GM12891 (cell line): ENCODE data around the gene HSPA13. TPM values are rescaled to one million over a fixed set of nuclear protein-coding genes. Genes with fewer than 3 reads are reported as not detected.
A peak's percentile ranks its signal among the peaks of the same experiment; 100 is the strongest.

ENCODE experiments used
- DNase-seq: peaks from one replicate; pipeline ENCODE4 v3.0.0; 2011; ENCODE audit warnings: low spot score; ENCODE audit not compliant: insufficient read length
- FAIRE-seq: peaks from 2 replicates; lab custom pipeline; 2011; peaks lifted over from hg19 to GRCh38; lab: Jason Lieb, UNC
- PAX5 ChIP-seq: IDR thresholded peaks from 2 replicates; pipeline ENCODE4 v1.6.1; 2011; ENCODE audit warnings: low read length, moderate library complexity, mild to moderate bottlenecking; ENCODE audit not compliant: insufficient read depth, severe bottlenecking
- POLR2A ChIP-seq: IDR thresholded peaks from 2 replicates; pipeline ENCODE4 v1.6.1; 2011; ENCODE audit warnings: low read depth, low read length, control low read depth
- POLR2AphosphoS5 ChIP-seq: IDR thresholded peaks from 2 replicates; pipeline ENCODE4 v1.6.1; 2011; ENCODE audit warnings: low read depth, low read length, control low read depth
- POU2F2 ChIP-seq: IDR thresholded peaks from 2 replicates; pipeline ENCODE4 v1.6.1; 2011; ENCODE audit warnings: low read depth, mild to moderate bottlenecking, control low read depth, low read length, moderate library complexity
- SPI1 ChIP-seq: IDR thresholded peaks from 2 replicates; pipeline ENCODE4 v1.6.1; 2011; ENCODE audit warnings: low read depth, low read length, control low read depth
- TAF1 ChIP-seq: IDR thresholded peaks from 2 replicates; pipeline ENCODE4 v1.6.1; 2011; ENCODE audit warnings: low read depth, low read length, control low read depth
- polyA plus RNA-seq: library from polyadenylated mRNA; unstranded; fragments of >200 nt; gene quantifications from one replicate; pipeline ENCODE4 v1.2.1, GENCODE V29; 2012; ENCODE audit warnings: low read depth, missing spikeins, inconsistent platforms; ENCODE audit not compliant: missing spikeins

Gene HSPA13
- 7.8 TPM for polyA plus RNA-seq

- FAIRE-seq = peak; percentile 99
- DNase-seq = peak; percentile 61
- no peak for TF ChIP-seq PAX5
- peak; percentile 42; the same call in 1 of the 2 replicates for TF ChIP-seq POLR2A
- TF ChIP-seq SPI1 = no peak
- peak; percentile 34; the same call in 1 of the 2 replicates for TF ChIP-seq POU2F2
- peak; percentile 69; the same call in 1 of the 2 replicates for TF ChIP-seq POLR2AphosphoS5
- TF ChIP-seq TAF1 = no peak; the same call in none of the 2 replicates
These were observed at the start of gene HSPA13 for GRCh38 chr21:14382835-14383595. Gene HSPA13, minus strand, starts transcription at chr21:14383146. Its CDS starts 27 bp downstream, at chr21:14383119.

- FAIRE-seq (no peak), DNase-seq (no peak)
- no peak for TF ChIP-seq SPI1
- TF ChIP-seq POLR2AphosphoS5 = no peak
- no peak for TF ChIP-seq POLR2A
- TF ChIP-seq PAX5 = no peak
- no peak for TF ChIP-seq TAF1
- TF ChIP-seq POU2F2 = no peak
These were observed 36.0 kb upstream of the HSPA13 start for GRCh38 chr21:14418920-14419319.

- FAIRE-seq (no peak), DNase-seq (no peak)
- TF ChIP-seq POU2F2 = no peak
- no peak for TF ChIP-seq PAX5
- TF ChIP-seq POLR2A = no peak
- no peak for TF ChIP-seq POLR2AphosphoS5
- TF ChIP-seq SPI1 = peak; percentile 64
These were observed 32.1 kb upstream of the HSPA13 start for GRCh38 chr21:14414932-14415508.

GRCh38 chr21:14405962-14406361 is 23.0 kb upstream of the HSPA13 start:
- FAIRE-seq (no peak), DNase-seq (no peak)
- TF ChIP-seq POLR2AphosphoS5 = no peak
- TF ChIP-seq SPI1 = no peak
- TF ChIP-seq POU2F2 = no peak
- TF ChIP-seq POLR2A = no peak
- TF ChIP-seq PAX5 = no peak
- TF ChIP-seq TAF1 = no peak

- no peak for TF ChIP-seq POU2F2
- no peak for TF ChIP-seq POLR2AphosphoS5
- no peak for TF ChIP-seq TAF1
- no peak for TF ChIP-seq PAX5
- TF ChIP-seq SPI1 = no peak
- no peak for TF ChIP-seq POLR2A
- DNase-seq = no peak
- no peak for FAIRE-seq
These were observed 22.3 kb upstream of the HSPA13 start for GRCh38 chr21:14405225-14405624.

- FAIRE-seq = peak; percentile 82
- DNase-seq = no peak
- no peak for TF ChIP-seq POU2F2
- TF ChIP-seq POLR2AphosphoS5 = no peak
- TF ChIP-seq TAF1 = no peak
- no peak for TF ChIP-seq POLR2A
- TF ChIP-seq PAX5 = no peak
- TF ChIP-seq SPI1 = no peak
These were observed 20.9 kb upstream of the HSPA13 start for GRCh38 chr21:14403681-14404318.

GRCh38 chr21:14401217-14401616 is 18.3 kb upstream of the HSPA13 start:
- TF ChIP-seq SPI1 = no peak
- no peak for TF ChIP-seq POLR2AphosphoS5
- no peak for TF ChIP-seq POLR2A
- TF ChIP-seq PAX5 = no peak
- TF ChIP-seq TAF1 = no peak
- no peak for TF ChIP-seq POU2F2
- FAIRE-seq (no peak), DNase-seq (no peak)

- FAIRE-seq = no peak
- no peak for DNase-seq
- no peak for TF ChIP-seq SPI1
- no peak for TF ChIP-seq POU2F2
- TF ChIP-seq POLR2AphosphoS5 = no peak
- no peak for TF ChIP-seq PAX5
- no peak for TF ChIP-seq POLR2A
- TF ChIP-seq TAF1 = no peak
These were observed 5.3 kb upstream of the HSPA13 start for GRCh38 chr21:14388282-14388681.

- FAIRE-seq (no peak), DNase-seq (no peak)
These were observed 1.5 kb upstream of the HSPA13 start for GRCh38 chr21:14384453-14384852.

More at GRCh38 chr21:14384453-14384852, 1.5 kb upstream of the HSPA13 start:
- TF ChIP-seq SPI1 (no peak), POLR2AphosphoS5 (no peak), PAX5 (no peak), TAF1 (no peak), POLR2A (no peak), POU2F2 (no peak)
